GM18499 (cell line): ENCODE measurements around the gene BAD.

Source experiments
- ATAC-seq: cut with Tn5 transposase; IDR thresholded peaks from one replicate; pipeline ENCODE4 v1.9.1; 2021; ENCODE audit warnings: moderate number of reproducible peaks; ENCODE audit not compliant: insufficient read depth, unreplicated experiment

BAD gene

GRCh38 chr11:64281957-64282770, 2.3 kb downstream of the BAD start:
- no peak for ATAC-seq

GRCh38 chr11:64278576-64279190, 5.8 kb downstream of the BAD start:
- ATAC-seq, result no peak

GRCh38 chr11:64276653-64277431, 7.6 kb downstream of the BAD start:
- ATAC-seq, result no peak

DNA sequence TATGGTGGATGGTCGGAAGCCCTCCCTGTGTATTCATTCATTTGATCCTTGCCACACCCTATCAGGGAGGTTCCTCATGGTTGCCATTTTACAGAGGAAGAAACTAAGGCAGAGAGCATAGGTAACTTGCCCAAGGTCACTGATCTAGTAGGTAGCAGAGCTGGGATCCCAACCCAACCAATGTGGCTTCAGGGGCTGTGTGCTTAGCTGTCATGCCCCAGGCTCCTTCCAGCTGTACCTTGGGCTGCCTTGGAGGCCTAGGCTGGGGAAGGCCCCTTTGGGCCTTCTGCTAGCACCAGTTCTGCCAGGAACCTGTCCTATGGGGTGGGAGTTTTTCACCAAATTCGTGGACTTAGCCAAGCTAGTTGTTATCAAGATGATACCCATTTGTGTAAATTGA, 8.6 kb downstream of the BAD start:
- ATAC-seq, result no peak

- no peak for ATAC-seq
These were observed 9.2 kb downstream of the BAD start for GRCh38 chr11:64275031-64275800.

DNA sequence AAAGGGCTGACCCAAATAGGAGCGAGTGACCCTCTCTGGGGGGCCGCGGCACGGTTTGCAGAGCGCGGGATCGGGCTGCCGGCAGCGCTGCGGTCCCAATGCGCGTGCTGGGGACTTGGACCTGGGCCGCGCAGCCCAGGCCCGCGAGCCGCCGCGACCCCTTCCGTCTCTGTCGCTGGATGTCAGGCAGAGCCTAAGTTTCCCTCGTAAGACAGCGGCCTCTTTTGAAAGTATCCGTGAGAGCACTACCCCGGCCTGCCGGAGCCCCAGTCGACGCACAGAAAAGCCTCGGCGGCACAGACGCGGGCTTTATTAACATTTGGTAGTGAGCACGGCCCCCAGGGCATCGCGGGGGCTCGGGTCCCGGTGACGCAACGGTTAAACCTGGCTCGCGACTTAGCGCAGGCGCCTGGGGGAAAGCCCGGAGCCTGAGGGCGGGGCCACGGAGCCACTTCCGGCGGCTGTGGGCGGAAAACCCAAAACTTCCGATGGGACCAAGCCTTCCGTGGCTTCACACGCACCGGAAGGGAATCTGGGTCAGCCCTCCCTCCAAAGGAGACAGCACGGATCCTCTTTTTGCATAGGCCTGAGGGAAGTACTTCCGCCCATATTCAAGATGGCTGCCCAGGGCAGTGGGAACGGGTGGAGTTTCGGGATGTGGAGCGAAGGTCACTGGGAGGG, 14.8 kb downstream of the BAD start:
- ATAC-seq, result peak; percentile 47

DNA sequence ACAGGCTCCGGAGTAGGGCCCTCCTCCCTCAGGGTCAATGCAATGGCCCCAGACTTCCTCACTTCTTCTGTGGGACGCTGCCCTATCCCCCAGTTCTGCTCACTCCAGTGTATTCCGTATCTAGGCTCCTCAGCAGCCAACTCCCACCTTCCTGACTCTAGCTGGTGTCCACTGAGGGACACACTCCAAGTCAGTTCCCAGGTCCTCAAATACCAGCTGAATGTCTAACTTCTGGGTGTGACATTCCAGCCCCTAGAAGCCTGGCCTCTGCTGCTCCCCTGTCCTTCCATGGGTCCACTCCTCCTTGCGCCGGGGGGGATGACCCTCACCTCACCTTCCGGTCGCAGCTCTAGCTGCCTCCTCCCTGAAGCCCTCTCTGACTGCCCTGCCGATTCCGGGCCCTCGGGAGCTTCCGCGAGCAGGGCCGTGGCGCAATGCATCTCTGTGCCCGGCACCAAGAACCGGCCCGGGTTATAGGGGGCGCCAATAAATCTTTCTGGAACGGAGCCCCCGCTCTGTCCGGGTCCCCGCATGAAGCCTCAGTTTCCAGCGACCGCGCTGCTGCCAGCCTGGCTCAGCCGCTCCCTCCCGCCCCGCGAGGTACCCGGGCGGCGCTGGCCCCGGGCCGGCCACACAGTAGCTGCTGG, 15.4 kb downstream of the BAD start:
- ATAC-seq, result no peak

- ATAC-seq, result no peak
These were observed 16.2 kb downstream of the BAD start for GRCh38 chr11:64268025-64268892.

GRCh38 chr11:64267207-64267945, 17.1 kb downstream of the BAD start:
- ATAC-seq, result no peak

DNA sequence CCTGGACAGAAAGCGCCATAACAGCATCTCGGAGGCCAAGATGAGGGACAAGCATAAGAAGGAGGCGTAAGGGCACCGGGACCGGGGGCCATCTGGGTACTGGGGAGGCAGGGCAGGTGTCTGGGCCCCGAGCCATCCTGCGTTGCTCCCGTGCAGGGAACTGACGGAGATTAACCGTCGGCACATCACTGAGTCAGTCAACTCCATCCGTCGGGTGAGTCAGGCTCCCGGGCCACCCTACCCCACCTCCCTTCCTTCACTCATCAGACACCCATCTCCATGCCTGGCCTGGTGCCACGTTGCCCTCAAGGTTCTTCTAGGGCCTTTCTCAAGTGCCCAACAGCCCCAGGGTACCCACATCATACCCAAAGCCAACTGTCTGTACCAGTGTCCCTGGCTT, 18.1 kb downstream of the BAD start:
- no peak for ATAC-seq

DNA sequence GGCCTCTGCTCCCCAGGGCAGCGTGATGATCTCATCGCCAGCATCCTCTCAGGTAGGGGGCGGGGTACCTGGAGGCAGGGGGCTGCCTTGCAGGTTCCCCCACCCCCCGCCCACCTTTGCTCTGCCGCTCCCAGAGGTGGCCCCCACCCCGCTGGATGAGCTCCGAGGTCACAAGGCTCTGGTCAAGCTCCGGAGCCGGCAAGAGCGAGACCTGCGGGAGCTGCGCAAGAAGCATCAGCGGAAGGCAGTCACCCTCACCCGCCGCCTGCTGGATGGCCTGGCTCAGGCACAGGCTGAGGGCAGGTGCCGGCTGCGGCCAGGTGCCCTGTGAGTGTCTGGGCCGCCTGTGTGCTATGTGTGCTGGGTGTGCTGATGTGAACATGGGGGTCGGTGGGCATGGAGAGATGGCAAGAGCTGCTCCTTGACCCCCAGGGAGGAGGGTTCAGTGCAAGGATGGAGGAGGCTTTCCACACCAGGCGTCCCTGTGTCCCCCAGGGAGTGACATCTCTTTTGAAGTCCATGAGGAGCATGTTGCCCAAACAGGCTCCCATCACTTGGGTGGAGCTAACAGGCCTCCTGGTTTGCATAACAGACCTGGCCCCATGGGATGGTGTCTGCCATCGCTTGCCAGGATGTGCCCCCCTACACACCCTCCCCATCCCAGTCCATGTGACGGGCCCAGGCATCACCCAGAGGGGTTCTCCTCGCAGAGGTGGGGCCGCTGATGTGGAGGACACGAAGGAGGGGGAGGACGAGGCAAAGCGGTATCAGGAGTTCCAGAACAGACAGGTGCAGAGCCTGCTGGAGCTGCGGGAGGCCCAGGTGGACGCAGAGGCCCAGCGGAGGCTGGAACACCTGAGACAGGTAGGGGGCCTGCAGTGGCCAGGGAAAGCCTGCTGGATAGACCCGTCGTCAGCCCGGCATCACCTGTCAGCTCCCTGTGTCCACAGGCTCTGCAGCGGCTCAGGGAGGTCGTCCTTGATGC, 19.0 kb downstream of the BAD start:
- ATAC-seq, result no peak

DNA sequence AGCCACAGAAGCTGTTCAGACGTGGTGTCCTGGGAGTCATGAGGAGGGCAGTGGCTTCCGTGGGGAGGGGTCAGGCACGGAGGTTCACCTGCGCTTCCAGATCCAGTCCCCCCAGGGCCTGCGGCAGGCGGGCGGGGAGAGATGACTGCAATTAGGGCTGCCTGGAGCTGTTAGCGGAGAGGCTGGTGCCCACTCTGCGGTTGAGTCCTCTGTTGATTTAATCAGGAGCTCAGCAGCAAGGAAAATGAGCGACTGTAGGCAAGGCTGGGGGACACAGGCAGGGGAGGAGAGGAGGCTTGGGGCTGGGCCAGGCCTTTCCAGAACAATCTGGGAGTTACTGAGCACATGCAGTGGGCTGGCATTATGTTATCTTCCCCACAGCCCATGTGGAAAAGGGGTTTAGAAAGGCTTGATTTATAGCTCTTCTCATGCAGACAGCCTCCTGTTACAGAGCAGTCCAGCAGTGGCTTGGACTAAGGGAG, 20.1 kb downstream of the BAD start:
- no peak for ATAC-seq

GRCh38 chr11:64263947-64264317, 20.5 kb downstream of the BAD start:
- no peak for ATAC-seq

GRCh38 chr11:64263021-64263946, 21.2 kb downstream of the BAD start:
- ATAC-seq, result no peak

- no peak for ATAC-seq
These were observed 22.0 kb downstream of the BAD start for GRCh38 chr11:64262271-64263002.
